ENCODE results near the gene PANK1. TPM values are rescaled to one million over a fixed set of nuclear protein-coding genes. Genes with fewer than 3 reads are reported as not detected.

Gene PANK1
- total RNA-seq, 1 donor from 2014 or later, result 38.0 TPM

DNA sequence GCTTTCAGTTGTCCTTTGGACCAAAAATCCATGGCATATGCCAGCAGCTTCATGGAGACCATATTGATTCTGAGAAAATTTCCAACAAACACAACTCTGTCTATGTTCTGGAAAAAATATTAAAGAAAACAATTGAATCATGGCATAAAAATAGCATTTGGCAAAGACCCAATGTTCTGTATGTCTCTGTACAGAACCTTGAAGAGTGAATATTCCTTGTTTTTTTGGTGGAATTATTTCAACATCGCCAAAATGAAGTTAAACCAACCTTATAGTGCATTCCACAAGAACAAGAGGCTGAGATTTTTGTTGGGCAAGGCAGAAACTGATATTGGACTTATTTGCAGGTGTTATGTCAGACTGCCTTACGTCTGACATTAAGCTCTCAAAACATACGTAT, 56.4 kb downstream of the PANK1 start:
- no peak for DNase-seq (ENCODE audit: low spot score)
- peaks cover 33% of the 10 kb centered on the region for H3K4me1 Mint-ChIP-seq
- H3K79me2 ChIP-seq (ENCODE audit: low read depth), result no peaks in the 10 kb centered on the region
- no peaks in the 10 kb centered on the region for H3K27me3 Mint-ChIP-seq (ENCODE audit: insufficient read depth, low read depth)
- peak overlapping the region; percentile 34 for H3K27ac Mint-ChIP-seq
- H2AFZ ChIP-seq (replicated peaks), result no peak overlapping the region
- H3K4me3 Mint-ChIP-seq, result no peak overlapping the region
- no peaks in the 10 kb centered on the region for H3F3A ChIP-seq (ENCODE audit: low read depth)
- H3K4me2 ChIP-seq, result no peak overlapping the region
- H3K4me3 ChIP-seq, result no peak overlapping the region
- H3K9me3 ChIP-seq (ENCODE audit: low read depth), result no peaks in the 10 kb centered on the region
- no peaks in the 10 kb centered on the region for H3K9me3 Mint-ChIP-seq
- no peaks in the 10 kb centered on the region for H4K20me1 ChIP-seq (ENCODE audit: low read depth)
- H3K27ac ChIP-seq, result no peak overlapping the region
- no peaks in the 10 kb centered on the region for H3K4me1 ChIP-seq
- H3K36me3 ChIP-seq, result peaks cover 11% of the 10 kb centered on the region
- H3K9ac ChIP-seq, result no peak overlapping the region
- peaks cover 60% of the 10 kb centered on the region for H3K36me3 Mint-ChIP-seq
- no peaks in the 10 kb centered on the region for H3K27me3 ChIP-seq
- TF ChIP-seq, protein P1, sequence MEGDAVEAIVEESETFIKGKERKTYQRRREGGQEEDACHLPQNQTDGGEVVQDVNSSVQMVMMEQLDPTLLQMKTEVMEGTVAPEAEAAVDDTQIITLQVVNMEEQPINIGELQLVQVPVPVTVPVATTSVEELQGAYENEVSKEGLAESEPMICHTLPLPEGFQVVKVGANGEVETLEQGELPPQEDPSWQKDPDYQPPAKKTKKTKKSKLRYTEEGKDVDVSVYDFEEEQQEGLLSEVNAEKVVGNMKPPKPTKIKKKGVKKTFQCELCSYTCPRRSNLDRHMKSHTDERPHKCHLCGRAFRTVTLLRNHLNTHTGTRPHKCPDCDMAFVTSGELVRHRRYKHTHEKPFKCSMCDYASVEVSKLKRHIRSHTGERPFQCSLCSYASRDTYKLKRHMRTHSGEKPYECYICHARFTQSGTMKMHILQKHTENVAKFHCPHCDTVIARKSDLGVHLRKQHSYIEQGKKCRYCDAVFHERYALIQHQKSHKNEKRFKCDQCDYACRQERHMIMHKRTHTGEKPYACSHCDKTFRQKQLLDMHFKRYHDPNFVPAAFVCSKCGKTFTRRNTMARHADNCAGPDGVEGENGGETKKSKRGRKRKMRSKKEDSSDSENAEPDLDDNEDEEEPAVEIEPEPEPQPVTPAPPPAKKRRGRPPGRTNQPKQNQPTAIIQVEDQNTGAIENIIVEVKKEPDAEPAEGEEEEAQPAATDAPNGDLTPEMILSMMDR (IDR thresholded peaks at IDR 0.05), result no peak
- TF ChIP-seq EZH2phosphoT487 (IDR thresholded peaks at IDR 0.05), result no peak
- no peak for TF ChIP-seq EZH2 (IDR thresholded peaks at IDR 0.05)

DNA sequence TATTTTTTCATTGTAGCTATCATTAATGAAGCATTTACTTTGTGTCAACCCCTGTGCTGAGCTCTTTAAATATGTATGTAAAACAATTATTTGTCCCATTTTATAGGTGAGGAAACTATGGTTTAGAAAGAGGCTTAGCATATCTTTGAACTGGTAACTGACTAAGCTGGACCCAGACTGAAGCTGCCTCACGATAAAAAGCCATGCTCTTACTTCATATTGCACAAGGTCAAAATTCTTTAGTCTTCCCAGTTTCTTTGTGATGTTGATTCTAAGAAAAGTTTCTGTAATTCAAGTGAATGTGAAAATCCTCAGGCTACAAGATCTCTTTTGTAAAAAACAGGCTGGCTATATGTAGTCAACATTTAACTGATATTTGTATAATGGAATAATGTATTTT, 63.0 kb downstream of the PANK1 start:
- H3K9me3 Mint-ChIP-seq, result peaks cover 3% of the 10 kb centered on the region
- Histone ChIP-seq H3K27me3 (no peaks in the 10 kb centered on the region), H3K79me2 (ENCODE audit: low read depth) (no peaks in the 10 kb centered on the region), H3F3A (ENCODE audit: low read depth) (no peaks in the 10 kb centered on the region), H3K36me3 (peaks cover 6% of the 10 kb centered on the region), H4K20me1 (ENCODE audit: low read depth) (no peaks in the 10 kb centered on the region), H3K4me2 (no peak overlapping the region), H3K4me1 (no peaks in the 10 kb centered on the region), H3K4me3 (no peak overlapping the region), H3K9ac (no peak overlapping the region), H3K27ac (no peak overlapping the region), H2AFZ (replicated peaks) (no peak overlapping the region), H3K9me3 (ENCODE audit: low read depth) (no peaks in the 10 kb centered on the region)
- no peak for DNase-seq (ENCODE audit: low spot score)
- H3K36me3 Mint-ChIP-seq, result peaks cover 47% of the 10 kb centered on the region
- no peaks in the 10 kb centered on the region for H3K27me3 Mint-ChIP-seq (ENCODE audit: insufficient read depth, low read depth)
- H3K4me1 Mint-ChIP-seq, result peaks cover 8% of the 10 kb centered on the region
- TF ChIP-seq, protein P1 (IDR thresholded peaks at IDR 0.05), result no peak
- TF ChIP-seq EZH2phosphoT487 (IDR thresholded peaks at IDR 0.05), result no peak
- no peak for TF ChIP-seq EZH2 (IDR thresholded peaks at IDR 0.05)
- no peak overlapping the region for H3K4me3 Mint-ChIP-seq
- no peak overlapping the region for H3K27ac Mint-ChIP-seq

DNA sequence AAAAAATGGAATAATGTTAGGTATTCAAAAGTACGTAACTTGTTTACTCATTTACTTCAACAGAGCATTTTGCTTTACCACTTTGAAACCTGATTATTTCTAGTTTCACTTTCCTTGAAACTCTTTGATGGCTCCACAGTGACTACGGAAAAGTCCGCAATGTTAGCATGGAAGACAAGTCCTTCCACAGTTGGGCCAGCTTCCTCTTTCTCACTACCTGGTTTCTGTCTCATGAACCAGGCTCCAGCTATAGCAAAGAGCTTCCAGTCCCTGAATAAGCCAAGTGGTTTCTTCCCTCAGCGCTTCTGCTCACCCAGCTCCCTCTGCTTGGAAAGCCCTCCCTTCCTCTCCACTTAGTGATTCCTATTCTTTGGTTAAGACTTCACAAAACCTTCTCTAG, 64.8 kb downstream of the PANK1 start:
- H3K4me2 ChIP-seq, result no peak overlapping the region
- TF ChIP-seq EZH2phosphoT487 (IDR thresholded peaks at IDR 0.05) (no peak), EZH2 (IDR thresholded peaks at IDR 0.05) (no peak)
- TF ChIP-seq, protein P1 (IDR thresholded peaks at IDR 0.05), result no peak
- H3K9me3 Mint-ChIP-seq, result peaks cover 6% of the 10 kb centered on the region

More for the DNA sequence above, 64.8 kb downstream of the PANK1 start:
- Histone ChIP-seq H3F3A (ENCODE audit: low read depth) (no peaks in the 10 kb centered on the region), H3K79me2 (ENCODE audit: low read depth) (no peaks in the 10 kb centered on the region), H3K27me3 (no peaks in the 10 kb centered on the region), H3K36me3 (peaks cover 6% of the 10 kb centered on the region), H3K27ac (no peak overlapping the region), H3K9ac (no peak overlapping the region), H2AFZ (replicated peaks) (no peak overlapping the region), H4K20me1 (ENCODE audit: low read depth) (no peaks in the 10 kb centered on the region), H3K9me3 (ENCODE audit: low read depth) (no peaks in the 10 kb centered on the region), H3K4me1 (no peaks in the 10 kb centered on the region), H3K4me3 (no peak overlapping the region)
- Mint-ChIP-seq H3K4me3 (no peak overlapping the region), H3K27ac (no peak overlapping the region), H3K36me3 (peaks cover 35% of the 10 kb centered on the region), H3K4me1 (peaks cover 2% of the 10 kb centered on the region), H3K27me3 (ENCODE audit: insufficient read depth, low read depth) (no peaks in the 10 kb centered on the region)
- no peak for DNase-seq (ENCODE audit: low spot score)
